Testis (tissue), 2 donors: ENCODE data around the gene TRAPPC12.

Experiments used
- CTCF ChIP-seq, 3 experiments: fragments of 450-650 bp in 2 of 3; fragments of 200-600 bp in 1 of 3; sonication (generic) in 1 of 3; IDR thresholded peaks; one replicate each; pipeline ENCODE4 v1.5.1; 2016 to 2019; ENCODE audit warnings: antibody characterized with exemption in 3 of 3, mild to moderate bottlenecking in 2 of 3, moderate library complexity in 1 of 3
- POLR2A ChIP-seq: fragments of 450-650 bp; IDR thresholded peaks from one replicate; pipeline ENCODE4 v1.6.1; 2017; ENCODE audit warnings: antibody characterized with exemption, mild to moderate bottlenecking, moderate library complexity

- TF ChIP-seq CTCF (IDR thresholded peaks at IDR 0.05) (no peak), POLR2A (no peak)
These were observed 148.6 kb downstream of the TRAPPC12 start for GRCh38 chr2:3527886-3528785.
